Upper lobe of left lung (tissue), 6 donors: ENCODE data around the gene IFT74. TPM values are rescaled to one million over a fixed set of nuclear protein-coding genes. Genes with fewer than 3 reads are reported as not detected.

Experiments used
- ATAC-seq, 2 donors: fragments of 200-7000 bp; cut with Tn5 transposase; one replicate each; pipeline ENCODE4 v1.9.1; 2022; ENCODE audit warnings: mild to moderate bottlenecking in 2 of 2, moderate library complexity in 2 of 2; ENCODE audit not compliant: low FRiP score in 2 of 2
- DNase-seq, 2 donors: peaks; one replicate each; pipeline ENCODE4 v3.0.0-alpha.2; 2019 to 2020
- H3K27ac ChIP-seq, 4 donors: fragments of 200-600 bp; sonication (generic); one replicate each; pipeline ENCODE4 v1.5.1; 2016 to 2019
- H3K27me3 ChIP-seq, 4 donors: fragments of 200-600 bp; sonication (generic); one replicate each; pipeline ENCODE4 v1.5.1; 2017 to 2019
- H3K36me3 ChIP-seq, 4 donors: fragments of 200-600 bp; sonication (generic); one replicate each; pipeline ENCODE4 v1.5.1; 2016 to 2019
- H3K4me1 ChIP-seq, 4 donors: fragments of 200-600 bp; sonication (generic); one replicate each; pipeline ENCODE4 v1.5.1; 2018 to 2019
- H3K4me3 ChIP-seq, 4 donors: fragments of 200-600 bp; sonication (generic); one replicate each; pipeline ENCODE4 v1.5.1; 2017 to 2019; ENCODE audit warnings: mild to moderate bottlenecking in 2 of 4, moderate library complexity in 1 of 4
- H3K9me3 ChIP-seq, 4 donors: fragments of 200-600 bp; sonication (generic); one replicate each; pipeline ENCODE4 v1.5.1; 2018 to 2019
- CTCF ChIP-seq, 6 experiments: fragments of 450-650 bp in 4 of 6; fragments of 200-600 bp in 2 of 6; sonication (generic) in 2 of 6; IDR thresholded peaks; one replicate each; pipeline ENCODE4 v1.5.1; 2016 to 2019; ENCODE audit warnings: antibody characterized with exemption in 6 of 6
- EP300 ChIP-seq, 4 donors: sonication (generic); formaldehyde crosslinking; IDR thresholded peaks; one replicate each; pipeline ENCODE4 v1.5.1; 2017; ENCODE audit warnings: antibody characterized with exemption in 4 of 4, control low read depth in 2 of 4
- POLR2A ChIP-seq, 4 donors: fragments of 450-650 bp; IDR thresholded peaks; one replicate each; pipeline ENCODE4 v1.5.1; 2016 to 2017; ENCODE audit warnings: antibody characterized with exemption in 4 of 4, mild to moderate bottlenecking in 2 of 4
- POLR2AphosphoS5 ChIP-seq, 2 donors: sonication (generic); formaldehyde crosslinking; IDR thresholded peaks; one replicate each; pipeline ENCODE4 v1.5.1; 2017; ENCODE audit warnings: antibody characterized with exemption in 2 of 2
- WGBS, 2 donors: methylation state at CpG; one replicate each; pipeline ENCODE4 v1.1.5; 2017 to 2018; 5-methylcytosine and 5-hydroxymethylcytosine counted together
- total RNA-seq, 6 donors: library from RNA; depleted of rRNA in 4 of 6; stranded (reverse); fragments of >200 nt in 4 of 6; gene quantifications; one replicate each; pipeline versions ENCODE4 v1.1.0 to v1.2.1, GENCODE V29; 2016 to 2021
- donor health status: DM: no; HTN: no; CAD: no; lungs with moderate emphysema.
- donor health status: DM: no; HTN: yes; CAD: no; lungs with severe emphysema.

Gene IFT74
- total RNA-seq, 6 donors from 2014 or later, result 7.3 to 33.5 (median 10.8) TPM

- no peak overlapping the region for H3K27ac ChIP-seq
- H3K27me3 ChIP-seq, result no peaks in the 10 kb centered on the region
- peaks cover 0 to 3% (median 0%) of the 10 kb centered on the region in 4 donors for H3K4me1 ChIP-seq
- H3K9me3 ChIP-seq, result no peaks in the 10 kb centered on the region
- TF ChIP-seq POLR2AphosphoS5 (IDR thresholded peaks at IDR 0.05), result no peak
- TF ChIP-seq EP300 (IDR thresholded peaks at IDR 0.05), result no peak
- TF ChIP-seq CTCF (IDR thresholded peaks at IDR 0.05), result no peak
- no peak for TF ChIP-seq POLR2A (IDR thresholded peaks at IDR 0.05)
- DNase-seq (no peak), ATAC-seq (peak in 1 of 2 donors; percentile 41)
- no peak overlapping the region for H3K4me3 ChIP-seq
- peaks cover 0 to 14% (median 2%) of the 10 kb centered on the region in 4 donors for H3K36me3 ChIP-seq
- WGBS, 2 donors, result 81% methylated on average over 7 of the region's 7 CpGs
Observed at GRCh38 chr9:27029186-27029585, 73.0 kb downstream of the IFT74 start.

- TF ChIP-seq CTCF (IDR thresholded peaks at IDR 0.05) (peak; percentile 67 to 82 (median 72)), EP300 (IDR thresholded peaks at IDR 0.05) (no peak)
- Histone ChIP-seq H3K4me3 (no peak overlapping the region), H3K4me1 (peaks cover 0 to 3% (median 0%) of the 10 kb centered on the region in 4 donors), H3K27me3 (no peaks in the 10 kb centered on the region), H3K27ac (no peak overlapping the region), H3K9me3 (no peaks in the 10 kb centered on the region), H3K36me3 (peaks cover 0 to 7% (median 0%) of the 10 kb centered on the region in 4 donors)
- peak in 1 of 2 donors; percentile 86 for ATAC-seq
- 7 to 9% methylated on average over 4 of the region's 4 CpGs for WGBS, 2 donors
- DNase-seq, result peak in 1 of 2 donors; percentile 25
Observed at GRCh38 chr9:27033815-27034403, 77.7 kb downstream of the IFT74 start.

- 77 to 100% methylated on average over 2 of the region's 2 CpGs for WGBS, 2 donors
- no peak for ATAC-seq
- Histone ChIP-seq H3K27ac (no peak overlapping the region), H3K4me3 (no peak overlapping the region), H3K27me3 (no peaks in the 10 kb centered on the region), H3K36me3 (no peaks in the 10 kb centered on the region), H3K9me3 (no peaks in the 10 kb centered on the region), H3K4me1 (peaks cover 0 to 3% (median 0%) of the 10 kb centered on the region in 4 donors)
- DNase-seq, result no peak
- TF ChIP-seq EP300 (IDR thresholded peaks at IDR 0.05) (no peak), CTCF (IDR thresholded peaks at IDR 0.05) (no peak), POLR2A (IDR thresholded peaks at IDR 0.05) (no peak), POLR2AphosphoS5 (IDR thresholded peaks at IDR 0.05) (no peak)
Observed at GRCh38 chr9:27037499-27037898, 81.3 kb downstream of the IFT74 start.

GRCh38 chr9:27041746-27042145 lies 85.5 kb downstream of the IFT74 start:
- no peak for DNase-seq
- no peak for TF ChIP-seq EP300 (IDR thresholded peaks at IDR 0.05)
- TF ChIP-seq CTCF (IDR thresholded peaks at IDR 0.05), result no peak
- no peak for TF ChIP-seq POLR2A (IDR thresholded peaks at IDR 0.05)
- TF ChIP-seq POLR2AphosphoS5 (IDR thresholded peaks at IDR 0.05), result no peak
- Histone ChIP-seq H3K9me3 (no peaks in the 10 kb centered on the region), H3K27ac (no peak overlapping the region), H3K36me3 (peaks cover 0 to 8% (median 0%) of the 10 kb centered on the region in 4 donors), H3K4me3 (no peak overlapping the region), H3K27me3 (no peaks in the 10 kb centered on the region), H3K4me1 (no peaks in the 10 kb centered on the region)
- ATAC-seq, result no peak

- no peak overlapping the region for H3K4me3 ChIP-seq
- WGBS, 2 donors, result 88 to 89% methylated on average over 1 of the region's 1 CpG
- TF ChIP-seq EP300 (IDR thresholded peaks at IDR 0.05), result no peak
- no peak for TF ChIP-seq POLR2A (IDR thresholded peaks at IDR 0.05)
- no peak for TF ChIP-seq CTCF (IDR thresholded peaks at IDR 0.05)
- no peak for TF ChIP-seq POLR2AphosphoS5 (IDR thresholded peaks at IDR 0.05)
- no peaks in the 10 kb centered on the region for H3K4me1 ChIP-seq
- ATAC-seq, result no peak
- H3K9me3 ChIP-seq, result no peaks in the 10 kb centered on the region
- no peaks in the 10 kb centered on the region for H3K27me3 ChIP-seq
- peaks cover 0 to 8% (median 0%) of the 10 kb centered on the region in 4 donors for H3K36me3 ChIP-seq
- no peak overlapping the region for H3K27ac ChIP-seq
- no peak for DNase-seq
Observed at GRCh38 chr9:27042476-27042875, 86.3 kb downstream of the IFT74 start.
